ENCODE measurements around the gene CCR3.

DNA sequence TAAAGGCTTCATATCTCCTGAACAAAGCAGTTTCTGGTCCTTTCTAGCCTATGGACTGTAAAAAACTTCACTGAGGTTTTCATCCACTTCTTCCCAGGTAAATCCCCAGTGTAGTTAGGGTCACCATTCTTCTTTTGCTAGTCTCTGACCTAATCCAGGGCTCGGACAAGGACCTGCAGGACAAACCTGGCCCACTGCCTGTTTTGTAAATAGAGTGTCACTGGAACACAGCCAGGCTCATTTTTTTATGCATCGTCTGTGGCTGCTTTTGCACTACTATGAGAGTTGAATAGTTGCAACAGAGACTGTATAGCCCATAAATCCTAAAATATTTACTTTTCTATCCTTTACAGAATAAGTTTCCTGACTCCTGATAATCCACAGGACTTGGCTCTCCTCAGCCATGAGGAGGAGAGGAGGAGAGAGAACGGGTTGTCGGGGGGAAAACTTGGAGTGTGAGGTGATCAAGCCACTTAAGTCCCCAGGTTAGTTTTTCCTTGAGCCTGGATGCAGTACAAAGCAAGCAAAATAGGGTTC lies 29.0 kb downstream of the CCR3 start:
- TF ChIP-seq, protein P1, sequence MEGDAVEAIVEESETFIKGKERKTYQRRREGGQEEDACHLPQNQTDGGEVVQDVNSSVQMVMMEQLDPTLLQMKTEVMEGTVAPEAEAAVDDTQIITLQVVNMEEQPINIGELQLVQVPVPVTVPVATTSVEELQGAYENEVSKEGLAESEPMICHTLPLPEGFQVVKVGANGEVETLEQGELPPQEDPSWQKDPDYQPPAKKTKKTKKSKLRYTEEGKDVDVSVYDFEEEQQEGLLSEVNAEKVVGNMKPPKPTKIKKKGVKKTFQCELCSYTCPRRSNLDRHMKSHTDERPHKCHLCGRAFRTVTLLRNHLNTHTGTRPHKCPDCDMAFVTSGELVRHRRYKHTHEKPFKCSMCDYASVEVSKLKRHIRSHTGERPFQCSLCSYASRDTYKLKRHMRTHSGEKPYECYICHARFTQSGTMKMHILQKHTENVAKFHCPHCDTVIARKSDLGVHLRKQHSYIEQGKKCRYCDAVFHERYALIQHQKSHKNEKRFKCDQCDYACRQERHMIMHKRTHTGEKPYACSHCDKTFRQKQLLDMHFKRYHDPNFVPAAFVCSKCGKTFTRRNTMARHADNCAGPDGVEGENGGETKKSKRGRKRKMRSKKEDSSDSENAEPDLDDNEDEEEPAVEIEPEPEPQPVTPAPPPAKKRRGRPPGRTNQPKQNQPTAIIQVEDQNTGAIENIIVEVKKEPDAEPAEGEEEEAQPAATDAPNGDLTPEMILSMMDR (IDR thresholded peaks at IDR 0.05) = no peak
- no peak for TF ChIP-seq POLR2A (IDR thresholded peaks at IDR 0.05)
